Adrenal gland (tissue), 12 donors: ENCODE measurements around the gene RBFOX1. TPM values are rescaled to one million over a fixed set of nuclear protein-coding genes. Genes with fewer than 3 reads are reported as not detected.

ENCODE experiments used
- DNase-seq, 7 donors: peaks; one replicate each; pipeline ENCODE4 v3.0.0-alpha.2; 2019 to 2020
- H3K27ac ChIP-seq, 5 donors: fragments of 200-600 bp; sonication (generic) in 4 of 5; 1 replicate in 3 of 5; 2 replicates in 2 of 5; pipeline versions ENCODE4 v1.5.1 to v1.8.0; 2016 to 2020; ENCODE audit warnings: mild to moderate bottlenecking in 1 of 5
- H3K27me3 ChIP-seq: fragments of 200-600 bp; 2 replicates; pipeline ENCODE4 v1.8.0; 2021
- H3K36me3 ChIP-seq, 2 donors: fragments of 200-600 bp; replicated peaks in 1 of 2; 1 replicate in 1 of 2; 2 replicates in 1 of 2; pipeline versions ENCODE4 v1.5.1 to v1.8.0; 2018 to 2022
- H3K4me1 ChIP-seq, 2 donors: fragments of 200-600 bp; replicated peaks in 1 of 2; 1 replicate in 1 of 2; 2 replicates in 1 of 2; pipeline versions ENCODE4 v1.5.1 to v1.8.0; 2018 to 2021
- H3K4me3 ChIP-seq, 4 donors: fragments of 200-600 bp; sonication (generic) in 3 of 4; one replicate each; pipeline ENCODE4 v1.5.1; 2016 to 2018
- H3K9me3 ChIP-seq, 3 donors: fragments of 200-600 bp; sonication (generic) in 1 of 3; replicated peaks in 1 of 3; 1 replicate in 2 of 3; 2 replicates in 1 of 3; pipeline versions ENCODE4 v1.5.1 to v1.8.0; 2016 to 2021
- CTCF ChIP-seq, 6 experiments: fragments of 450-650 bp in 4 of 6; fragments of 200-600 bp in 2 of 6; sonication (generic) in 1 of 6; IDR thresholded peaks; 1 replicate in 5 of 6; 2 replicates in 1 of 6; pipeline versions ENCODE4 v1.5.1 to v1.8.0; 2016 to 2021; ENCODE audit warnings: antibody characterized with exemption in 6 of 6, mild to moderate bottlenecking in 2 of 6, moderate library complexity in 1 of 6
- POLR2A ChIP-seq, 2 donors: fragments of 450-650 bp; IDR thresholded peaks; one replicate each; pipeline ENCODE4 v1.6.1; 2017; ENCODE audit warnings: antibody characterized with exemption in 2 of 2, mild to moderate bottlenecking in 2 of 2, moderate library complexity in 1 of 2
- WGBS, 4 donors: extraction: QIAGEN DNeasy Blood & Tissue Kit in 2 of 4; methylation state at CpG; one replicate each; pipeline versions ENCODE4 v1.1.5 to v1.1.7; 2013 to 2017; 5-methylcytosine and 5-hydroxymethylcytosine counted together
- intact Hi-C, 2 donors: fragments of 100-400 bp; cut with DNase I; formaldehyde crosslinking; loops; one replicate each; pipeline versions ENCODE4 v1.14.1 to v1.15.0; 2022 to 2023
- polyA plus RNA-seq, 3 donors: library from polyadenylated mRNA; stranded (reverse); fragments of 200-250 nt in 2 of 3; fragments of 350-450 nt in 1 of 3; fragmentation: Illumina TruSeq in 1 of 3; extraction: RNeasy Lipid Tissue Mini Kit (QIAGEN cat#74804) in 1 of 3; gene quantifications; one replicate each; pipeline ENCODE4 v1.2.3, GENCODE V29; 2013 to 2014
- total RNA-seq, 9 donors: library from RNA; depleted of rRNA in 4 of 9; stranded (reverse); fragments of >200 nt in 4 of 9; fragments of 120-200 nt in 1 of 9; fragmentation: NEBNext Ultra II Directional in 1 of 9; extraction: Animal tissue kit (Norgen Biotek cat#: 25700) in 1 of 9; gene quantifications; one replicate each; pipeline versions ENCODE4 v1.1.0 to v1.2.4, GENCODE V29; 2013 to 2023
- donor health status: healthy with polysubstance abuse.
- donor health status: Bipolar disorder and iron deficiency.
- donor health status: DM: yes; HTN: yes; CAD: no.
- donor health status: DM: no; HTN: no; CAD: no.
- donor health status: DM: no; HTN: no; CAD: no.
- donor health status: DM: yes; HTN: yes; CAD: no.

The RBFOX1 gene
- total and polyA plus RNA-seq, 12 donors, result 0.19 to 6.3 (median 0.71) TPM; not detected in 4

GRCh38 chr16:7391694-7392093 lies 59.0 kb downstream of the RBFOX1 start:
- no peak for DNase-seq
- H3K9me3 ChIP-seq, result no peaks in the 10 kb centered on the region
- WGBS, 4 donors, result 81 to 89% (median 85%) methylated on average over 5 of the region's 5 CpGs
- intact Hi-C loops, result no loop called here
- H3K36me3 ChIP-seq, result no peaks in the 10 kb centered on the region
- no peak overlapping the region for H3K27ac ChIP-seq
- no peak overlapping the region for H3K4me3 ChIP-seq
- no peaks in the 10 kb centered on the region for H3K4me1 ChIP-seq
- TF ChIP-seq CTCF (IDR thresholded peaks at IDR 0.05), result no peak
- TF ChIP-seq POLR2A (IDR thresholded peaks at IDR 0.05), result no peak
- no peaks in the 10 kb centered on the region for H3K27me3 ChIP-seq

GRCh38 chr16:7392206-7392605 lies 59.6 kb downstream of the RBFOX1 start:
- H3K27me3 ChIP-seq, result no peaks in the 10 kb centered on the region
- 56 to 69% (median 64%) methylated on average over 1 of the region's 1 CpG for WGBS, 4 donors

GRCh38 chr16:7393680-7394079 lies 61.0 kb downstream of the RBFOX1 start:
- Histone ChIP-seq H3K27me3 (no peaks in the 10 kb centered on the region), H3K4me3 (no peak overlapping the region), H3K27ac (no peak overlapping the region), H3K36me3 (no peaks in the 10 kb centered on the region), H3K4me1 (no peaks in the 10 kb centered on the region), H3K9me3 (no peaks in the 10 kb centered on the region)
- no peak for TF ChIP-seq CTCF (IDR thresholded peaks at IDR 0.05)
- no peak for TF ChIP-seq POLR2A (IDR thresholded peaks at IDR 0.05)
- intact Hi-C loops, result no loop called here
- WGBS, 4 donors, result 83 to 88% (median 86%) methylated on average over 4 of the region's 4 CpGs
- DNase-seq, result no peak

More at GRCh38 chr16:7392206-7392605, 59.6 kb downstream of the RBFOX1 start:
- TF ChIP-seq POLR2A (IDR thresholded peaks at IDR 0.05), result no peak
- no peak for TF ChIP-seq CTCF (IDR thresholded peaks at IDR 0.05)
- H3K9me3 ChIP-seq, result no peaks in the 10 kb centered on the region
- no peaks in the 10 kb centered on the region for H3K36me3 ChIP-seq
- H3K4me1 ChIP-seq, result no peaks in the 10 kb centered on the region
- no peak overlapping the region for H3K4me3 ChIP-seq
- H3K27ac ChIP-seq, result no peak overlapping the region
- intact Hi-C loops, result no loop called here
- no peak for DNase-seq

GRCh38 chr16:7394720-7395336 lies 62.2 kb downstream of the RBFOX1 start:
- intact Hi-C loops, result no loop called here
- H3K36me3 ChIP-seq, result no peaks in the 10 kb centered on the region
- no peaks in the 10 kb centered on the region for H3K4me1 ChIP-seq
- no peaks in the 10 kb centered on the region for H3K9me3 ChIP-seq
- no peak overlapping the region for H3K4me3 ChIP-seq
- DNase-seq, result no peak
- no peaks in the 10 kb centered on the region for H3K27me3 ChIP-seq
- 59 to 73% (median 71%) methylated on average over 7 of the region's 7 CpGs for WGBS, 4 donors
- no peak overlapping the region for H3K27ac ChIP-seq
- TF ChIP-seq CTCF (IDR thresholded peaks at IDR 0.05) (no peak), POLR2A (IDR thresholded peaks at IDR 0.05) (no peak)
